DMS53 treated with DMSO at 0.1 percent for 48 hours (cell line): Measurements from ENCODE around the gene SSBP3.

Source experiments
- DNase-seq: peaks from one replicate; lab custom pipeline; 2025; ENCODE audit not compliant: unreplicated experiment; lab: John Stamatoyannopoulos, UW

The SSBP3 gene

DNA sequence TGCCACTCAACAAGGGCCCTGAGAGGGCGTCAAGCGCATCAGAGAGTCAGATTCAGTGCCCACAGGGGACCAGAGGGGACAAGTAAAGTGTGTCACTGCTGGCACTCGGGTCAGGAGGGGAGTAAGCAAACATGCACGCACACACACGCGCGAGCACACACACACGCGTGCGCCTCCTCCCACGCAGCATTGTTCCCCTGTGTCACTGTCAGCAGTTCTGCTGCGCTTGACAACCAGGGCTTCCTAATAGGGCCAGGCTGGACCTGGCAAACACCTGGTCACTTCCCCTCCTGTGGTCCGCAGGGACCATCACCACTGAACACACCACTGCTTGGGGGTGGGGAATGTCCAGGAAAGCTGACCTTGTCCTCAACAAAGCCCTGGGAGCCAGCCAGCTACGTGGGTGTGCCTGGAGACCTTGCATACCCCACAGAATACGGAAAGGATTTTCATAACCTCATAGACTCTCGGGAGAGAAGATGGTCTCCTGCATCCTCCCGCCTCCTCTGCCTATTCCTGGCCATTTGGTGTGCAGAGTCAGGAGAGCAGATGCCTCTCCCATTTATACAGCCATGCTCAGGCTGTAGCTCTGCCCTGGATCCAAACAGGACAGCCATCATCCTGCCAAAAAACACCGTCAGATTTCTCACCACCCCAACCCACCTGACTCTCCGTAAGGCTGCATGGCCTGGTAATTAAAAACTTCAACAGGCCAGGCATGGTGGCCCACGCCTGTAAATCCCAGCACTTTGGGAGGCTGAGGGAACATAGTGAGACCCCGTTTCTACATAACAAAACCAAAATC is 73.2 kb downstream of the SSBP3 start:
- DNase-seq = no peak

DNA sequence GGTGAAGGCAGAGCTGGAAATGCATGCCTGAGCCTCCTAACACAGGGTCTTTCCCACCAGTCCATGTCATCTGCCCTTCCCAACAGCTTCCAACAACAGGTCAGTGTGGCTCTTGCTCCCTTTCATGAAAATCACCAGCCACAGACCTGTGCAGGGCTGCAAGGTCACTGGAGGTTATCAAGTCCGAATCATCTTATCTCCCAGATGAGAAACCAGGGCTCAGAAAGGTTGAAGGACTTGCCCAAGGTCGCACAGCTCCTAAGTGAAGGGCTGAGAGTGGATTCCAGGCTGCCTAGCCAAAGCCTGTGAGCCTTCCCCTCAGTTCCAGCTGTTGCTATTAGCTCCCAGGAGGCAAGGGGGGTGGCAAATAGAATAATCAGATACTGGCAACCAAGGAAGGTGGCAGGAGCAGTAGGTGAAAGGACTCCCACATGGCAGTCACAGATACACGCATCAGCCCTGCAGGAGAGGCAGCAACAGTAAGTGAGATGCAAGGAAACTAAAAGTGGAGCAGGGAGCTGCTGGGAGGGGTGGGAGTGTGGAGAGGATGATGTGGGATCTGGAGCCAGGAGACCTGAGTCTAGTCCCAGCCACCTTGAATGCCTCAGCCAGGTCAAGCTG is 74.2 kb downstream of the SSBP3 start:
- DNase-seq = no peak

DNA sequence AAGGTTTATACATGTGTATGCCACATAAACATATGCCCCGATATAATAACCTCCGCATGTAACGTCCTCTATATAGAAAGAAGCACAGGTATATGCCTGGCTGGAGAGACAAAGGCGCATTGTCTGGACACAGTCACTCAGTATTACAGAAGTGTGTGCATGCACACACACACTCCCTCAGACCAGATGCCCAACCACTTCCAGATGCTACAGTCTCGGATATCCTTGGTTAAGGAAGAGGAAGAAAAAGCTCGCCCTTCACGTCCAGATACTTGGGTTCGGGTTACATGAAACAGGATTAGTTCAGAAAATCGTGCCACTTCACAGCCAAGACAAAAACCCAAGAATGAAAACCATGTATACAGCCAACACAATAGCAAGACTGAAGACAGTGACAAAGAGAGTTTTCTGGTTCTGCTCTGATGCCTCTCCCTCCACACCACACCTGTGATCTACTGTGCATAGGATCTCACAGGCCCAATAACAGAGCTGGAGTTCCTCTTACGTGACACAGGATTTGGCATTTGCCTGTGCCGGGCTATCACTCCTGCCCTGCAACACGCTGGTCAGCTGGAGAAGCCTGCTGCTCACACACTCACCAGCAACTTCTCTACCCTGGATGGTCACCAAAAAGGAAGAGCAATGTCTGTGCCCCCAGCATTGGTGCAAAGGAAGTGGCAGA is 75.0 kb downstream of the SSBP3 start:
- DNase-seq = no peak

DNA sequence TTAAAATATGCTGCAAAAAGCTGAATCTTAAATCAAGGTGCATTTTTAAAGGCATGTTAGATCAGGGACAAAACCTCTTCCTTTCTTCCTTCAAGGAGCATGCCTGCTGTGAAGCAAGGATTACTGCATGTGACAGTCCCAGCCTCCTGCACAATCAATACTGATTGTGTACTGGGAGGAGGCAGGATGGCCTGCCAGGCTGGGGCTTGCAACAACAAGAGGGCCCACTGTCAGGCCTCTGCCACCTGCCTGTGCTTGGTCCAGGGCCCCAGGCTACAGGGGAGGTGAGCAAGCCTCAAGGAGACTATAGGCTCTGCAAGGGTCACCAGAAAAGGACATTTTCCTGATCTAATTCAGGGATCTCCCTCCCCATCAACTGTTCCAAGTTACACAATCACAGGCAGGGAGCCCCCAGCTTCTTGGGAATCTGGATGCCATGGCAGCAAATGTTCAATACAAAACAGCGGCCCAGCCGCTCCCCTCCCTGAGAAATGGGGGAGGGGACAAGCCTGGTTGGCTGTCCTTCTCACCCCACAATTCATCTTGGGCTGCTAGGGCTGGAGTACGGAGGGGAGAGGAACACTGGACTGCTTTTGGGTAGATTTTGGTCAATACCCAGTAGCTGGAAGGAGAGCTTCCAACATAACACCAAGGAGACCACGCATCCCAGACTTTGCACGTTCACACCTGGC is 76.7 kb downstream of the SSBP3 start:
- DNase-seq = no peak

DNA sequence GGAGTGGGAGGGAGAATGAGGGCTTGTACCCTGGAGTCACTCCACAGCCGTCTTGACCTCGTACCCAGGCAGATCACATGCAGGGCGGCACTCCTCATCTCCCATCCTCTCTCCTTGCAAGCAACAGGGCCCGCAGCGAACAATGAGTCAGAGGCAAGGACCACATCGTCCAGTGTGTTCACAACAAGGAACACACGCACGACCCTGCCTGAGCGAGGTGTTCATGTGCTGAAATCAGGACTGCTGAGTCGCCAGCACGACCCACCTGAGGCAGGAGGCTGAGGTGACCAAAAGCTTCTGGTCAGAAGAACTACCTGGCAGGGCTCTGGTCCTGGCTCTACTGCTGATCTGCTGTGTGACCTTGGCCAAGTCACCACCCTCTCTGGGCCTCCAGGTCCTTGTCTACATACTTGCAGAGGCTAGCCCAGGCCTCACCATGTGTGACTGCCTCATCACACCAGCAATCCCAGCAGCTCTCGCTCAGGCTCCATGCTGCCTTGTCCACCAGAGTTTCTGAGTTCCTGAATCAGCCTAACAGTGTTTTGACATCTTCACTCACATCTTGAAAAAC is 78.0 kb downstream of the SSBP3 start:
- DNase-seq = no peak

DNA sequence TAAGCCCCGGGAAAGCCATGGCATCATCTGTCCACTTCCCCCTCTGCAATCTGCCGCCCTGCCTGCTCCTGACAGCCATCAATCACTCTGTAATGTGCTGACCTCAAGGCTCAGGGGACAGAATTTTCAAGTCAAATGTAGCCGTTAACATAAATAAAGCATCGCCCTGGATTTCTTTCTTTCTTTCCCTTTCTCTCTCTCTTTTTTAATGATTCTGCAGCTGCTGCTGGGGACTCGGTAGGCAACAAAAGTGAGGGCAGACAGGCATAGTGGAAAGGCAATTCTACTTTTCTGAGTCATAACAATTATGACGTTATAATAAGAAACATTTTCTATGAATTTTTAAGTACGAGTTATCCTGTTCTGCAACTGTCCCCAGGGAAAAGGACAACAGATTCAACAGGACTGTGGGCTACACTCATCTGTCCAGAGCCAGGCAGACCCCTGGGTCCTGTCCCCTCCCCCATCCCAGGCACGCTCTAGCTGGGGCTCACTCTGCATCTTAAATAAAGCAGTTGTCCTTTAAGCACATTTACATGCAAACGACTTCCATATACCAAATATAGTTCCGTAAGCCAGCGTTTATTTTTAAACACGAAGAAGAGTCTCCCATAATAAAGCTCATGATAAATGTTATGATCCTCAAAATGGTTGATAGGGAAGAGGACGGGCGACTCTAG is 78.7 kb downstream of the SSBP3 start:
- DNase-seq = no peak

DNA sequence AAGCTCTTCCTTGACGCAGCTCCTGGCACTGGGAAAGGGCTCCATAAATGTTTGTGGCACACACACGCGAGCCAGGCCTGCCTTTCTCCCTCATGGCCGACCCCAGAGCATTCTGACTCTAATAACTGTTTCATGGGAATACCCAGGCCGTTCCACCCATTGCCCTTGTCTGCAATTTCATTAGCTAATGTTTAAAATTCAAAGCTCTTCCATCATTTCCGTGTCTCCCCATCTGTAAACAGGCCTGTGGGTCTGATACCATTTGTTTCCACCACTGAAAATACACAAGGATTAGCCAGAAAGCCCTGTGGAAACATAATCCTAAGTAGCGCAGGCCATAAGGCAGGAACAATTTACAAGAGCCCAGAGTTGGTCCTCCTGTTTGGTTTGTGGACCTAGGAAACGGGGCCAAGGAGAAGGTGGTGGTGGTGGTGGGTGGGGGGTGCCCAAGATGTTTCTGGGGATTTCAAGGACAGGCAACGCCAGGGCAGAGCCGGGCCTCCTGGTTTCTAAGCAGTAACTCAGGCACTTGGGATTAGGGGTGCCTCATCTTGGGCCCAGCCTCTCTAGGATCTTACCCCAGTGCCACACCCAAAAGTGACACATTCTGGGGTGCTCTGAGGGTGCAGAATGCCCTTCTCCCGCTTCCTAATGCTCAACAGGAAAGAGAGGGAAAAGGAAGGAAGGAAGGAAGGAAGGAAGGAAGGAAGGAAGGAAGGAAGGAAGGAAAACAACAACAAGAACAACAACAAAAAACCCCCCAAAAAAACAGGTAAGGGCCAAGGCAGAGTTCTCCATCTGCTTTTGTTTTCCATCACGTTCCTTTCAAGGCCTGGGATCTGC is 79.4 kb downstream of the SSBP3 start:
- no peak for DNase-seq

DNA sequence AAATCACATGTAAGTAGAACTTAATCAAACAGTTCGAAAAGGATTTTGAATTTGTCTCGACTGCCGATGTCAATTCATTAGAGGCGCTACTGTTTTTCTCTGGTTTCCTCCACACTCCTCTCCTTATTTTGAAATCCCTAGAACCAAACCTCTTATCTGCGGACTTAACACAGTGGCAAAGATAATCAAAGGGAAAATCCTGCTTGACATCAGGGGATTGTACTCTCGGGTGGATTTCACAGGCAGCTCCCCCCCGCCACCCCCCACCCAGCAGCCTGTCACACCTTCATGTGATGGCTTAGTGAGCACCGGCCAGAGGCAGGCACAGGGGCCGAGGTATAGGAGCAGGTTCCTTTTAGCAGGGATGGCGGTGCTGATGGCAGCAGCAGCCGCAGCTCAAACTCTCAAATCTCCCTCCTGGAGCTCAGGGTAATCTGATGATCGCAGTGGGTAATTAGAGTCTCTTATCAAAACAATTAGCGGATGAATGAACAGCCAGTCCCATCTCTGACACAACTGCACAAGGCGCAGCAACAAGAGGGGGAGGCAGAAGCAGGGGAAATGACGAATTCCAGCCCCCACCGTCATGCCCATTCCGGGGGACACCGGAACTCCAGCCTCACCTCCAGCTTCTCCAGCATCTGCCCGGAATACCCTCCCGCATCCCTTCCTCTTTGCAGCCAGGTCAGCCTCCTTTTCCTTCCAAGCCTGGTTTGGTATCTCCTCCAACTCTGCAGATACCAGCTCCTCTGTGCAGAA is 80.3 kb downstream of the SSBP3 start:
- no peak for DNase-seq

DNA sequence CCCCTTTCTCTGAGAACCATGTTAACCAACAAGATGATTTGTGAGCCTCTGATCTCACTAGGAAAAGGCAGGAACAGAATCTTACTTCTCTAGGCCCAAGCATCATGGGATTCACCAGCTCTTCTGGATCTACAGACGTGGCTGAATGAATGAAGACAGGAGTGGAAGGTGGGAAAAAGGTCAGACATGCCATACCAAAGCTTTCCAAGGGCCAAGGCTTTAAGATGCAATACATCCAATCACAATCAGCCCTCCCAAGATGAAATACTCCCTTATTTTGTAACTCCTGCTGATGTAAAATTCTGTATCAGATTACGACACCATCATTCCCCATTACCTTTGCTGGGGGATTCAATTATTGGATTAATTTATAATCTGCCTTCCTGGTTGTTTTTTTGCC is 80.9 kb downstream of the SSBP3 start:
- no peak for DNase-seq

DNA sequence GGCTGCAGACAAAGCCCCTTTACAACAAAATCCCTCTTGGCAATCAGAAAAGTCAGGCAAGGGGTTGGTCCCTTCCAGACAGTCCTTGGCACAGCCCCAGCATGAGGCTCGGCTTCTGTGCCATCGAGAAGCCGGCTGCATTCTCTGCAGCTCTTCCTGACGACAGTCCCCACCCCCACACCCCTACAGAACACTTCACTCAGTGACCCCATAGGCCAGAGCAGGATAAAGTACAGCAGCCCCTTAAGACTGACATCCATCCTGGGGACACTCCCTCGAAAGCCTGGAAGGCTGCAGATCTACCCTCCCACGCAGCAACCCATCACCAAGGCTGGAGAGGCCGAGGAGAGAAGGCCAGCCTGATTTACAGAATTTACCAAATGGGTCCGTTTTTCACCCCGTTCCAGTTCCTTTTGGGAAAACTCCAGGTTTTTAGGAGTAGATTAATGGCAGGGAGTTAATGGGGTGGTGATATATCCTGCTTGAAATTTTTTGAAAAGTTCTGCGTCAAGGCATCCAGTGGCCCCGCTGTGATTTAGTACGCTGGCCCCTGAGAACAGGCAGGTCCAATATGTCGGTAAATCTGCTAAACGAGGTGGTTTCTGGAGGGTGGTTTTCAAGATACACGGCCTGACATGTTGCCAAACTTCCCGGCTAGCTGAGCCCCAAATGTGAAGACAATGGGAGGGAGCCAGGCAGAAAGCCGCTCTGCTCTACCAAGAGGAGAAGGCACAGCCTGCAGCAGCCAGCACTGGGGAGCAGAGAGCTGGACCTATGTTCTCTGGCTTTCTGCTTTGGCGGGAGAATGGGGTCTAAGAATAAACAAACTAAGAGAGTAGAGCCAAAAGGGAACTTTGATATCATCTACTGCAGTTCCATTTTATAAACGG is 81.7 kb downstream of the SSBP3 start:
- DNase-seq = no peak

DNA sequence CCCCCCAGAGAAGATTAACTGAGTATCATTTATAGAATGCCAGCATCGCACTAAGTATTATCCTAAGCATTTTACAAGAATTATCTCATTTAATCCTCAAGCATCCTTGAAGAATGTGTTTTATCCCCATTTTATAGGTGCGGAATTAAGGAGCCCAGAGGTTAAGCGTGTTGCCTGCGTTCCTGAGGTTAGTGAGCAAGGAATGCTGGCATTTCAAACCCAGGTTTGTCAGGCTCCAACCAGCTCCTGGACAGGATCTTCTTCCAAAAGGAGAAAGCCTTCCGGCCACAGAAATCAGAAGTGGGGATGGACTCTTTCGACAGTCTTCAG is 82.3 kb downstream of the SSBP3 start:
- DNase-seq = no peak

DNA sequence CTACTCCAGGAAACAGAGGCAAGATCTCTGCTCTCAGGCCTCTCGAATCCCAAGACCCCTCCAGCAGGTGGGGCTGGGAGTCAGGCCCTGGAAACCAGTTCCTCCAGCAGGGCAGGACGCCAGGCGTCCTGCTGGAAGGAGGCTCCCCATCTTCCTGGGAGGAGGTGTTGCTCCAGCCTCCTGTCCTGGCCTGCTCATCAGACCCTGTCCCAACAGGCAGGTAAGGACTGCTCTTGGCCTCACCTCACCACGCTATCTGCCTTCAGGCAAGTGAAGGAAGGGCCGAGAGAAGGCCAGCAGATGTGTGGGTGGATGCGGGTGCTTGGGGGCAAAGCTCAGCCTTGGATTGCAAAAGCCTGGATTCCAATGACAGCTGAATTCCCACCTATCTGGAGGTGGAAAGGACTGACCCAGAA is 82.9 kb downstream of the SSBP3 start:
- DNase-seq = no peak

DNA sequence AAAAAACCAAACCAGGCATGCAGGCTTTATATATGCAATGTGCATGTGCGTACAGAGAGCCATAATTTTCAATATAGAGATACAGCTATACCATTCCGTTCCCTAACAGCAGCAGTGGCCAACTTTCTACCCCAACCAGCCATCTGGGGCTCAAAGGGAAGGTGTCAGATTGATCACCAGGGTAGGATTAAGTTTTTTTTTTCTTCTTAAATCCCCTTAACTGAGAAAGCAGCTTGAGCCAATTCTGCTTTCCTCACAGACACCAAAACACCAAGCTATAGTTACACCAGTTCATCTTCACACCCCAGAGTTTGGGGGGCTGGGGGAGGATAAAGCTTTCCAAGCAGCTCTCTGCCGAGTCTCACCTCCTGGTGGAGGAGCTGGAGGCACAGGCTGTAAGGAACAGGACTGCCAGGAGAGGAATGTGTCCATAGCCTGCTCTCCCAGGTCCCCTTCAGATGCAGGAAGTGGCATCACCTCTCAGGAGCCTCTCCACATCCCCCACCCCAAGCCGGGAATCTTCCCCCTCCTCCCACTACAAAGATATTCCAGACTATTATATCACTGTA is 87.9 kb downstream of the SSBP3 start:
- no peak for DNase-seq

DNA sequence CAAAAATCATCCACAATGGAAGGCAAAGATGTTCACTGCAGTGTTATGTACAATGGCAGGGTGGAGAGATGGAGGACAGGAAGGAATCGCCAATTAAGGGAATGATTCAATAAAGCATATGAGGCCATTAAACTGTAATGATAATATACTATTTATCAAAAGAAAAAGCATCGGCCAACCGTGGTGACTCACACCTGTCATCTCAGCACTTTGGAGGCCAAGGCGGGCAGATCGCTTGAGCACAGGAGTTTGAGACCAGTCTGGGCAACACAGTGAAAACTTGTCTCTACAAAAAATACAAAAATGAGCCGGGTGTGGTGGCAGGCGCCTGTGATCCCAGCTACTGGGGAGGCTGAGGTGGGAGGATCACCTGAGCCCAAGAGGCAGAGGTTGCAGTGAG is 89.1 kb downstream of the SSBP3 start:
- no peak for DNase-seq

DNA sequence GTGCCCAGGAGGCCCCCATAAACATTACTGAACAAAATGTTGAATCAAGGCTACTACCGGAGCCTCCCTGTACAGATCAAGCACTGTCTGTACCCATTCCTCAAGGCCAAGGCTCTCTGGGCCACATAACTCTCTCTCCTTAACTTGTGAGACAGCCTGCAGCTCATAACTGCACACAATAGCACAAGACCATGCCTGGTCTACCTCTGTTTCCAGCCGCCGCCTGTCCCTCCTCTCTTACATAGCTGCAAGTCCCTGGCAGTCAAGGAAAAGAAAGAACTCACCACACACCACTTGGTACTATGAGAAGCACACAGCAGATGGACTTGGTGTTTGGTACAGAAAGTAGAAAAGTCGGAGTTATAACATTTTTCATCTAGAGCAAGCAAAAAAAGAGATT is 91.1 kb downstream of the SSBP3 start:
- no peak for DNase-seq

DNA sequence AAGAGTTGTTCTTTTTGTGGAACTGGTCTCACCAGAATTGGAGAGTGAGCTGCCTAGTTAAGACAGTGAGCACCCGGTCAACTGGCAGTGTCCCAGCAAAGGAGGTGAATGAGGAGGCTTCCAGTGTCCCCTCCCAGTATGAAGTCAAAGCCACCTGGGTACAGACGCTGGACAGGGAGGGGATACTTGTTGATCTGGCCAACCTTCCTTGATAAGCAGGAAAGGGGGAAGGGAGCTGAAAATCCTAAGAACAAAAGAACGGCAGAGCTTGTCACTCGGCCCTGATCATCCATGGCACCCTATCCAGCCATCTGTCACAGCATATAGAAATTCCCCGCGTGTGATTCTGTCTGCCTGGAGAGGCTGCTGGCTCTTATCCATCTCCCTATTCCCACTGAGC is 91.5 kb downstream of the SSBP3 start:
- DNase-seq = no peak

DNA sequence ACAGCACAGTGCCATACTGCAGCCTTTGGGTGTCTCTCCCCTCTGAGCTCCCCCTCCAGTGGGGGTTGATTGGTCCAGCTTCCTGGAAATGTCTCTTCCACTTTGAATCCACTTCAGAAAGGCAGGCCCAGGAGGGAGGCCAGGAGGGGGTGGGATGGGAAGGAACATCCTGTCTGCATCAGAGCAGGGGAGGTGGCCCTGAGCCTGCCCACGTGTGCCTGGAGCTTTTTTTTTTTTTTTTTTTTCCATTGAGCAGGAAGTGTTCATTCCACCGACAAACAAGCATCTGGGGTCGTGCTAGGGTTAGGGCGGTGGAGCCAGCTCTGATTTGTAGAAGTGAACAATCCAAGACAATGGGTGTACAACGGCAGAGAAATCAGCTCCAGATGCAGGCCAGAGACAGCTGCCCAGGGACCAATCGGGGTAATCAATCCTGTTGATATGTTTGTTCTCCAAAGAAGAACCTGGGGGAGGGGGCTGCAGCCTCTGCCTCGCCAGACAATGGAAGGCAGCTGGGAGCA is 93.3 kb downstream of the SSBP3 start:
- DNase-seq = peak; percentile 13

DNA sequence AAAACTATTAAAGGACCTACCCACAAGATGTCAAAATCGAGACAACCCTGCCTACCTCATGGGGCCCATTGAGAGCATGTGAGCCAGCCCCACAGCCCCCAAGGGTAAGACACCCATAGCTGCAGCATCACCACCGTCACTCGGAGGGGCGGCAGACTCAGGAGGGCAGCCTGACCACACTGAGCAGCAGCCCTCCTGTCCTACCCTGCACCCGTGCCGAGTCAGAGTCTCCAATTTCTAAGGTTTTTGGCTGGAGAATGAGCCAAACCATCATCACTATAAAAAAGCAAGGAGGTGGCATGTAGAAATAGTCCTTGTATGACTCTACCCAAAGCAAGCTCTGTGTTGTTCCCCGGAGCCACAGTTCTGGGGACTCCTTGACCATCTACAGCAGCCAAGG is 94.7 kb downstream of the SSBP3 start:
- DNase-seq = no peak
